HG02763 (cell line): Measurements from ENCODE around the gene BLOC1S5.
"Not testable (repeated sequence)": the region's sequence is repeated elsewhere in the genome, so short reads cannot be mapped to it uniquely, and the experiment has no call there.

ENCODE experiments used
- ATAC-seq: cut with Tn5 transposase; IDR thresholded peaks from one replicate; pipeline ENCODE4 v1.9.1; 2021; ENCODE audit warnings: mild to moderate bottlenecking, moderate library complexity; ENCODE audit not compliant: unreplicated experiment

The BLOC1S5 gene

GRCh38 chr6:8047541-8048292 lies 16.5 kb downstream of the BLOC1S5 start:
- ATAC-seq, result no peak

DNA sequence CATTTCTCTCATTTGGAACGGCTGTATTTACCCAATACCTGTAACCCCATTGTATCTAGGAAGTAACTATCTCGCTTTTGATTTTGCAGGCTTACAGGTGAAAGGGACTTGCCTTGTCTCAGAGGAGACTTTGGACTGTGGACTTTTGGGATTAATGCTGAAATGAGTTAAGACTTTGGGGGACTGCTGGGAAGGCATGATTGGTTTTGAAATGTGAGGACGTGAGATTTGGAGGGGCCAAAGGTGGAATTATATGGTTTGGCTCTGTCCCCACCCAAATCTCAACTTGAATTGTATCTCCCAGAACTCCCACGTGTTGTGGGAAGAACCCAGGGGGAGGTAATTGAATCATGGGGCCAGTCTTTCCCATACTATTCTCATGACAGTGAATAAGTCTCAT lies 18.4 kb downstream of the BLOC1S5 start:
- ATAC-seq, result not testable (repeated sequence)

- ATAC-seq, result no peak
These were observed 21.0 kb downstream of the BLOC1S5 start for GRCh38 chr6:8043221-8043620.

- ATAC-seq, result no peak
These were observed 22.1 kb downstream of the BLOC1S5 start for GRCh38 chr6:8041913-8042583.

DNA sequence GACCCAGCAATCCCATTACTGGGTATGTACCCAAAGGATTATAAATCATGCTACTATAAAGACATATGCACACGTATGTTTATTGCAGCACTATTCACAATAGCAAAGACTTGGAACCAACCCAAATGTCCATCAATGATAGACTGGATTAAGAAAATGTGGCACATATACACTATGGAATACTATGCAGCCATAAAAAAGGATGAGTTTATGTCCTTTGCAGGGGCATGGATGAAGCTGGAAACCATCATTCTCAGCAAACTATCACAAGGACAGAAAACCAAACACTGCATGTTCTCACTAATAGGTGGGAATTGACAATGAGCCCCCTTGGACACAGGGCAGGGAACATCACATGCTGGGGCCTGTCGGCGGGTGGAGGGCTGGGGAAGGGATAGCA lies 30.1 kb downstream of the BLOC1S5 start:
- not testable (repeated sequence) for ATAC-seq

GRCh38 chr6:8030920-8031319 lies 33.3 kb downstream of the BLOC1S5 start:
- ATAC-seq, result no peak

DNA sequence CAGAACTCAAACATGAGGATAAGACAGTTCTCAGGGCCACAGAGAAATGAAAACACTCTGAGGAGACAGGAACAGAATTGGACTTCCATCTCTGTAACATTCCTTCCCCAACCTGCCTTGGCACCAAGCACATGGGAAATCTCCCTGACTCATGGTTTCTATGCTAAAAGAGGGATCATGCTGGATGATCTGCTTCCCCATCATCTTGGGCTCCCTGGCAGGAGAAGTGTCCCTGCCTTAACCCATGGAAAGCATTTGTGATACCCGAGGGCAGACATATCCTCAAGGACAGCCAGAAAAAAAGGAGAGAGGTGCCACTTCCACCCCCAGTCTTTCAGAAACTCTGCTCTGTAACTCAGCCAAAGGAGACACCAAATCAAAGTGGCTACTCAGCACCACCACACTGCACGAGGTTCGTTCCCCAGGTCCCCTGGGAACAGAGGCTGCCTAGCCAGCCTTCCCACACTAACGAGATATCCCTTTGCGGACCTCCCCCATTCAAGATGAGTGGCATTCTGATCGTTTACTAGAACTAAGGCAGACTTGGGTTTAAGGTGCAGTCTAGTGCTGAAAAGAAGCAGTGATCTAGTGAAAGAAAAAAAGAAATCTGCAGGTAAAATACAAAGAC lies 34.8 kb downstream of the BLOC1S5 start:
- no peak for ATAC-seq

DNA sequence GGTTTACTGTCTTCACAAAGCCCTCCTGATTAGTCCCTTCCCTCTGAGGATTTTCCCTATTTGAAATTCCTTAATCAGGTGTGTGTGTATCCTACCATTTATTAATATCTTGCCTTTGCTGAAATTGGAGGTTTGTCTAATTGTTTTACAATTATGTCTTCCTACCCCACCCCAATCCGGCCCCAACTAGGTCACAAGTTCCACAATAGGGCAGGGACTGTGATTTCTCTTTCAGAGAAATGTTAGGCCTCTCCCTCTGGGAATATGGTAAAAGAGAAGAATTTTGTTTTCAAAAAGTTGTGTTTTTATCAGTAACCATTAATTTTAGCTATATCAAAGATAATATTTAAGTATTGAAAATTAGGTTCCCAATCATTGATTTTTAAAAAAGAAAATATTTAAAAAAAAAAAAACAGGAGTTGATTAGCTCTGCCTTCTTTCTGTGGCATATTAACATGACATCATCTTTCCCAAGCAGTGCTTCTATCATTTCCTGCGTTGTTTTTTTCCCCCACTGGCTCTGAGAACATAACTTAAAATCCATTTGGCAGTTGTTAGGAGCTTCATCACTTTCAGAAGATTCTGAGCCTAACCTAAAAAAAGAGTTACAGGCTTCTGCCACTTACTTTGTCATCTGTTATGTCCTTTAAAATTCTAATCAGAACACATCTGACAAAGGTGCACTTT lies 36.1 kb downstream of the BLOC1S5 start:
- ATAC-seq, result no peak

GRCh38 chr6:8026800-8027199 lies 37.4 kb downstream of the BLOC1S5 start:
- no peak for ATAC-seq

GRCh38 chr6:8025191-8025590 lies 39.0 kb downstream of the BLOC1S5 start:
- no peak for ATAC-seq

GRCh38 chr6:8023638-8024037 lies 40.6 kb downstream of the BLOC1S5 start:
- ATAC-seq, result no peak

- no peak for ATAC-seq
These were observed 44.1 kb downstream of the BLOC1S5 start for GRCh38 chr6:8020083-8020482.

DNA sequence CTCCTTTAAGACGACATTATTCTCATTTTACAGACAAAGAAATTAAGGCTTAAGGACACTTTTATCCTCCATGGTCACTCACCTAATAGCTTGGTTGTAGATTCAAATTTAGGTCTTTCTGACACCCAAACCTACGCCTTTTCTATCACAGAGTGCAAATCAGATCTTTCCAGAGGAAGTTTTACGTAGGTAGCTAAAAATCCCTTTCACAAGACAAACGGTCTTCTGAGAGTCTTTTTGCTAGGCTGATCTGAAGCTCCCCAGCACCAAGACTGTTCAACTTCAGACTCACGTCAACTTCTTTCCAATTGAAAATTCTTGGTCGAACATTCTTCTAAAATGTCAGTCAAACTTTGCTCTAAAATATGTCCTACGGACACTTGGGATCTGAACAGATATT lies 46.5 kb downstream of the BLOC1S5 start:
- ATAC-seq, result no peak

DNA sequence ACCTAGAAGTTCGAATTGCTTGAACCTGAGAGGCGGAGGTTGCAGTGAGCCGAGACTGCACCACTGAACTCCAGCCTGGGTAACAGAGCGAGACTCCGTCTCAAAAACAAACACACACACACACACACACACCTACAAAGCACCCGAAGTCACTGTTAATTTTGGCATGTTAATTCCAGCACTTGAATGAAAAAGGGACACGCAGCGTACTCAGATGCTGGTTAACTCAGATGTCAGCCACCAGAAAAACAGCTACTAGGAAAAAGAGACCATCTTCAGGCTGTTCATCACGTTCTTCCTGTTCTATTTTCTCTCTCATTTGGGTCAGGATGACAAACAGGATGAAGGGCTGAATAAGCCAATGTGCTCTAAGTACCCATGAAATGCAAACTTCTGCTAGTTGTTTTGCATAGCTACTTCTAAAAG lies 46.9 kb downstream of the BLOC1S5 start:
- ATAC-seq, result peak; percentile 68

DNA sequence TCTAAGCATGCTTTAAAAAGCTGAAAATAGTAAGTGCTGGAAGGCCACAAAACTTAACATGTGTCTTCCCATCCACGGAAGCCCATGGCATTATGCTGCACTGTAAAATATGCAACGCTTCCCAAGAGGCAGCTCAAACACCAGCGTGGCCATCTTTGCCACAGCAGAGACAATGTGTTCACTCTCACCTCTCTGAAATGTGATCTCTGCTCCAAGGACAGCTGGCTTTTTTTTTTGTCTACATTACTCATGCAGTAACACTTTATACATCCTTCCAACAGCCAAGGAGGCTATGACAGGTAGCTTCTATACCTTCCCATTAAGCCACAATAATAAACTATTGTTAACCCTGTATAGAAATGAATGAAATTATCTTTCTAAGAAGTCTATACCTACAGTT lies 49.2 kb downstream of the BLOC1S5 start:
- ATAC-seq, result no peak

- ATAC-seq, result no peak
These were observed 50.4 kb downstream of the BLOC1S5 start for GRCh38 chr6:8013763-8014162.

DNA sequence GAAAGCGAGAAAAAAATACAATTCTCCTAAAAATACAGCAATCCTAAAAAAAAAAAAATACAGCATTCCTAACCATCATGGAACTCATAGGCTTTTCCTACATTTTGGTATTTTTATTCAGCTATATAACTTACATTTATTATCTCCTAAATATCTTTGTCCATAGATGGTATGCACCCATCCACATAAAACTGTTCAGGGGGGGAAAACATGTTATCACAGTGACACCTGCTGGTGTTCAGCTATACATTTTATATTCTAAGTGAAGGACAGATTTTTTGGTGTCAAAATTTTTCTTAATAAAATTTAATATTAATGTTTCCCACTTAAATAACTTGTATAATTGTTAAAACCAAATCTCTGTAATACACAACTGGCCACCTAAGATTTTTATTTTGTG lies 58.0 kb downstream of the BLOC1S5 start:
- no peak for ATAC-seq

DNA sequence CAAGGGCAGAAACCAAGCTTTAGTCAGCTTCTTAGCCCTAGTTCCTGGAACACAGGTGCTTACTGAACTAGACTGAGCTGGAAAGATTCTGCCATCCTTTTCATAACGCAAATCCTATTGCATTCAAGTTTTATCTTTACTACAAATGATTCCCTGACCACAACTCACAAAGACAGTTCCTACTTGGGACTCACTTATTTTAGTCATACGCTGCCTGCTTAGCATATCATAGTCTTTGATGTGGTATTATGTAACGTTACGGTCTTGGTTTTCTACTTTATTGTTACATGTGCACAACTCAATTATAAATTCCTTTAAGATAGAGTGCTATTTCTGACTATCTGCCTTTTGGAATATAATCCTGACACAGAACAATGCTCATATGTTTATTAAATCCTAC lies 59.1 kb downstream of the BLOC1S5 start:
- ATAC-seq, result no peak

DNA sequence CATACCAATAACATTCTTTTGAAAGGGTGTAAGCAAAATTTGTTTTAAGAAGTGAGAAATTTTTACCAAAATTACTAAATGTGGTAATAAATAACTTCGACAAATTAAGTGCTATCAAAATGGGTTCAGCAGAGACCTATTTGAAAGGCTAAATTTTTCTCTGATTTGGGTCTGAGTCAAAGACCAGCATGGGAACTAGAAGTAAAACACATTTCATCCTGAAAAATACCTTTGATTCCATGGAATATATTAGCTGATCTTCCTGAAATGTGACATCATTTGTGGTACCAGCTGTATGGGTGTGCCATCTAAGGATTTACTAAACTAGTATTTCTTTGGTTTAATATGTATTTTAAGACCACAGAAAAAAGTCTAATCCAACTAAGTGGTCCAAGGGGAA lies 63.6 kb downstream of the BLOC1S5 start:
- no peak for ATAC-seq

DNA sequence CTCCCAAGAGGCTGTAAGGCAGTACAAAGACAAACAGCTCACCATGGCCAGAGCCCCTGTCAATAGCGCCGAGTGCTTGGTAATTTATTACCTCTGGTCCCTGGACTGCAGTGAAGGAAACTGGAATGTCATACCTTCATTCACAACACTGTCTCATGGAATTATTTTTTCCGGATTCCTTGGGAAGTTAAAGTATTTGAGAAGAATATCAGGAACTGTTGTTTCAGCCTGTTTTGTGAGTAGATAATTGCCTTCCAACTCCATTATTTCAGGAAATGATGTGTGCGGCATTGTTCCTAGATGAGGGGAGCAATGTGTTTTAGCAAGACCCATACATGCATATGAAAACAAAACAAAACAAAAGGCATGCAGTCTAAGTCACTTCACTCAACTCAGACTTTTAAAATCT lies 64.0 kb downstream of the BLOC1S5 start:
- no peak for ATAC-seq

DNA sequence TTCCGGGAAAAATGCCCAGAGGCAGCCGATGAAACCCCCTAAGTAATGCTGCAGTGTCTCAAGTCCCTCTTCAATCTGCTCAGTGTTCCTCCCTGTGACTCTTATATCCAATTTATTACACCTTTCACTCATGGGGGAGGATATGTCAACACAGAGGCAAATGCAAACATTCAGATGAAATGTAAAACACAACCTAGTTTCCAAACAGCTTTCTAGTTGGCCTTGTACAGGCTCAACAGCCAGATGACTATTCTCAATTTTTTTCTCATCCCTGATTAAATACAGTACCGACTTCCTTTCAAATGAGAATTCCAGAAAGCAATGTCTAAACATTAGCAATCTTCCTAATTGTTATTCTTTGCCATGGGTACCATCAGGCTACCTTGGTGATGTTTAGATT lies 65.0 kb downstream of the BLOC1S5 start:
- no peak for ATAC-seq
